ENCODE measurements around the gene SUSD3. TPM values are rescaled to one million over a fixed set of nuclear protein-coding genes. Genes with fewer than 3 reads are reported as not detected.

Gene SUSD3
- total and polyA plus RNA-seq, 2 of the 8 experiments (the other 6 are each of a cell fraction or from before 2014, with no cell fraction given): 5.5 to 35.4 TPM

- Histone ChIP-seq H4K5ac (ENCODE audit: insufficient read length, low read depth, low read length) (no peak overlapping the region), H3K36me3 (ENCODE audit: control insufficient read depth in 2 of 4, insufficient read depth in 4 of 4, low read length in 3 of 4) (no peaks in the 10 kb centered on the region), H2BK15ac (ENCODE audit: low read length) (no peak overlapping the region), H3K79me2 (ENCODE audit: control insufficient read depth in 1 of 2, insufficient read depth in 2 of 2, low read length in 2 of 2) (no peaks in the 10 kb centered on the region), H2AFZ (ENCODE audit: low read length) (no peak overlapping the region), H3K14ac (ENCODE audit: insufficient read length) (no peak overlapping the region), H3K79me1 (ENCODE audit: low read depth, low read length) (peaks cover 2% of the 10 kb centered on the region; the same call in 1 of the 2 replicates), H2BK12ac (ENCODE audit: low read depth, low read length) (0 out of 2 replicates have a peak overlapping the region, but pooled peaks have one; percentile 29), H3K9me3 (ENCODE audit: insufficient read depth in 2 of 2, low read depth in 1 of 2, low read length in 1 of 2) (no peaks in the 10 kb centered on the region), H2BK20ac (ENCODE audit: low read length) (0 out of 2 replicates have a peak overlapping the region, but pooled peaks have one; percentile 21), H3K4ac (replicated peaks; ENCODE audit: insufficient read length, low read depth, low read length) (no peak overlapping the region), H3K23me2 (ENCODE audit: low read depth, low read length) (peaks cover 3% of the 10 kb centered on the region; the same call in 1 of the 2 replicates), H3K9ac (replicated peaks in 1 of 4; ENCODE audit: extremely low read depth in 1 of 4, low read depth in 3 of 4, low read length in 3 of 4) (no peak overlapping the region), H3K4me3 (ENCODE audit: extremely low read depth in 1 of 4, insufficient read depth in 2 of 4, low read depth in 3 of 4, low read length in 4 of 4) (no peak overlapping the region), H4K91ac (replicated peaks; ENCODE audit: insufficient read length, low read length) (no peak overlapping the region), H3K27me3 (replicated peaks in 1 of 4; ENCODE audit: control insufficient read depth in 3 of 4, extremely low read depth in 1 of 4, insufficient read depth in 3 of 4, low read length in 3 of 4) (peaks cover 0 to 16% (median 7%) of the 10 kb centered on the region in 4 experiments; a peak in 5 of 7 replicates), H3K4me2 (ENCODE audit: insufficient read depth in 1 of 2, low read depth in 2 of 2, low read length in 2 of 2) (no peak overlapping the region), H2BK120ac (replicated peaks; ENCODE audit: low read depth, low read length) (no peak overlapping the region), H4K20me1 (replicated peaks in 1 of 2; ENCODE audit: control insufficient read depth in 1 of 2, insufficient read depth in 2 of 2, low read length in 2 of 2) (no peaks in the 10 kb centered on the region), H4K8ac (ENCODE audit: extremely low read depth, insufficient read depth, low read length) (peak overlapping the region; percentile 38; the same call in 1 of the 2 replicates), H3K56ac (replicated peaks; ENCODE audit: insufficient read length, low read depth, low read length) (no peak overlapping the region), H3K18ac (ENCODE audit: extremely low read depth, low read length) (peak overlapping the region; percentile 87), H3K4me1 (replicated peaks in 1 of 4; ENCODE audit: control insufficient read depth in 3 of 4, insufficient read depth in 4 of 4, low read length in 3 of 4) (peaks cover 0 to 30% (median 18%) of the 10 kb centered on the region in 4 experiments; a peak in 6 of 7 replicates), H2AK5ac (ENCODE audit: low read depth, low read length) (peak overlapping the region; percentile 92), H3K27ac (ENCODE audit: low read depth, low read length) (no peak overlapping the region), H3K23ac (ENCODE audit: insufficient read length) (no peak overlapping the region), H2BK5ac (ENCODE audit: low read depth, low read length) (no peak overlapping the region)
- POLR2A ChIA-PET (ENCODE audit: partially characterized antibody): no interaction called here
- peak in 1 of 2 experiments; percentile 59 for DNase-seq (ENCODE audit: low read depth in 1 of 2, low spot score in 2 of 2)
- no peak for FAIRE-seq
- WGBS, 2 experiments (ENCODE audit: extremely low coverage in 1 of 2, insufficient coverage in 1 of 2, insufficient read length in 1 of 2, insufficient replicate concordance in 2 of 2, low coverage in 1 of 2, low lambda C conversion rate in 2 of 2, missing lambda C conversion rate in 1 of 2): 70% methylated on average over 19 of the region's 19 CpGs; no CpG with 5 or more reads in 1 of the 2 experiments
- TF ChIP-seq RAD21 (IDR thresholded peaks at IDR 0.05 in 1 of 2, conservative IDR thresholded peaks at IDR 0.05 in 1 of 2; ENCODE audit: low read depth in 2 of 2, low read length in 2 of 2) (peak; percentile 46 to 58), BACH1 (IDR thresholded peaks at IDR 0.05; ENCODE audit: low read length) (no peak), MAX (IDR thresholded peaks at IDR 0.05) (peak; percentile 74), CTCF (IDR thresholded peaks at IDR 0.05; ENCODE audit: control extremely low read depth in 1 of 3, insufficient read depth in 1 of 3, low read depth in 1 of 3, low read length in 3 of 3) (peak in 2 of 3 experiments; percentile 20 to 44; a peak in 2 of 4 replicates), E2F6 (IDR thresholded peaks at IDR 0.05) (0 out of 2 replicates have a peak, but pooled peaks have one; percentile 18), TCF12 (IDR thresholded peaks at IDR 0.05; ENCODE audit: low read depth, low read length) (0 out of 2 replicates have a peak, but pooled peaks have one; percentile 17)
- CTCF ChIA-PET (ENCODE audit: partially characterized antibody): interaction anchor here (0.8 to 1.7 kb wide), 3 partner anchors 10 to 92 kb away, joined by 3 to 6 read pairs (median 6); no protein-coding TSS in a partner anchor
Observed at GRCh38 chr9:93061791-93062763, 3.6 kb downstream of the SUSD3 start.

Measured in H1 (cell line).